HepG2 (cell line): ENCODE results near the gene DYNC2LI1. TPM values are rescaled to one million over a fixed set of nuclear protein-coding genes. Genes with fewer than 3 reads are reported as not detected.

ENCODE experiments used
- ATM ChIP-seq: fragments of 450-650 bp; IDR thresholded peaks from 2 replicates; pipeline ENCODE4 v1.7.1; 2017; ENCODE audit warnings: mild to moderate bottlenecking, borderline replicate concordance
- BORCS8-MEF2B ChIP-seq: sonication (generic); formaldehyde crosslinking; IDR thresholded peaks from 2 replicates; pipeline ENCODE4 v1.8.0; 2022; ENCODE audit warnings: mild to moderate bottlenecking, missing genetic modification reagents
- KLF13 ChIP-seq: sonication (generic); formaldehyde crosslinking; IDR thresholded peaks from 2 replicates; pipeline ENCODE4 v1.4.0; 2020; ENCODE audit warnings: mild to moderate bottlenecking, missing genetic modification reagents
- NBN ChIP-seq: fragments of 450-650 bp; conservative IDR thresholded peaks from 2 replicates; pipeline ENCODE4 v1.6.1; 2017
- NCOR1 ChIP-seq: fragments of 200-600 bp; sonication (generic); IDR thresholded peaks from 2 replicates; pipeline ENCODE4 v1.7.0; 2017; ENCODE audit warnings: antibody characterized with exemption, low read length, borderline replicate concordance
- NFYB ChIP-seq: sonication (generic); formaldehyde crosslinking; IDR thresholded peaks from 2 replicates; pipeline ENCODE4 v1.4.0; 2020; ENCODE audit warnings: missing genetic modification reagents
- ZBTB40 ChIP-seq, 2 experiments: fragments of 450-650 bp in 1 of 2; sonication (generic) in 1 of 2; formaldehyde crosslinking in 1 of 2; IDR thresholded peaks; 2 replicates each; pipeline versions ENCODE4 v1.6.1 to v1.8.0; 2016 to 2022; ENCODE audit warnings: antibody characterized with exemption in 1 of 2, mild to moderate bottlenecking in 1 of 2, missing genetic modification reagents in 1 of 2
- ZNF180 ChIP-seq: sonication (generic); formaldehyde crosslinking; IDR thresholded peaks from 2 replicates; pipeline ENCODE4 v1.4.0; 2020; ENCODE audit warnings: low read depth, missing genetic modification reagents, borderline replicate concordance
- ZNF383 ChIP-seq: sonication (generic); formaldehyde crosslinking; IDR thresholded peaks from 2 replicates; pipeline ENCODE4 v1.4.0; 2020; ENCODE audit warnings: missing genetic modification reagents, mild to moderate bottlenecking, borderline replicate concordance
- ZNF451 ChIP-seq: sonication (generic); formaldehyde crosslinking; IDR thresholded peaks from 2 replicates; pipeline ENCODE4 v1.5.0; 2020; ENCODE audit warnings: mild to moderate bottlenecking, missing genetic modification reagents
- ZNF501 ChIP-seq: sonication (generic); formaldehyde crosslinking; IDR thresholded peaks from 2 replicates; pipeline ENCODE4 v1.5.1; 2020; ENCODE audit warnings: mild to moderate bottlenecking, moderate library complexity, missing genetic modification reagents
- ZNF557 ChIP-seq: sonication (generic); formaldehyde crosslinking; IDR thresholded peaks from 2 replicates; pipeline ENCODE4 v1.4.0; 2020; ENCODE audit warnings: missing genetic modification reagents
- ZNF629 ChIP-seq: sonication (generic); formaldehyde crosslinking; conservative IDR thresholded peaks from 2 replicates; pipeline ENCODE4 v1.5.0; 2020; ENCODE audit warnings: missing genetic modification reagents
- ZNF670 ChIP-seq: sonication (generic); formaldehyde crosslinking; IDR thresholded peaks from 2 replicates; pipeline ENCODE4 v1.8.0; 2022; ENCODE audit warnings: mild to moderate bottlenecking, missing genetic modification reagents, borderline replicate concordance
- polyA plus RNA-seq, 8 experiments: library from polyadenylated mRNA; depleted of rRNA in 3 of 8; stranded (reverse) in 7 of 8; unstranded in 1 of 8; fragments of >200 nt; fragmentation: Illumina TruSeq in 4 of 8; extraction: Trizol in 4 of 8; gene quantifications; 2 replicates each; pipeline versions ENCODE4 v1.2.1 to v1.2.3, GENCODE V29; 2011 to 2016; ENCODE audit warnings: low read depth in 4 of 8, missing spikeins in 1 of 8, mixed read lengths in 1 of 8; ENCODE audit not compliant: insufficient read depth in 1 of 8
- total RNA-seq, 5 experiments: library from RNA; depleted of rRNA; stranded (reverse); fragments of >200 nt; fragmentation: Illumina TruSeq; extraction: Trizol; gene quantifications; 2 replicates each; pipeline ENCODE4 v1.2.3, GENCODE V29; 2016; ENCODE audit warnings: low read depth in 1 of 5
- TF ChIP-seq, protein P1 (sequence below): sonication (generic); formaldehyde crosslinking; IDR thresholded peaks from 2 replicates; pipeline ENCODE4 v1.4.0; 2020; ENCODE audit warnings: mild to moderate bottlenecking, missing genetic modification reagents
- TF ChIP-seq, protein P2 (sequence below): IDR thresholded peaks from 2 replicates; pipeline ENCODE4 v1.6.1; 2016; ENCODE audit warnings: missing biosample characterization, missing genetic modification reagents, low read depth

Gene DYNC2LI1
- total and polyA plus RNA-seq, 2 of the 13 experiments (the other 11 are each of a cell fraction or from before 2014, with no cell fraction given), result 16.9 to 23.2 TPM

DNA sequence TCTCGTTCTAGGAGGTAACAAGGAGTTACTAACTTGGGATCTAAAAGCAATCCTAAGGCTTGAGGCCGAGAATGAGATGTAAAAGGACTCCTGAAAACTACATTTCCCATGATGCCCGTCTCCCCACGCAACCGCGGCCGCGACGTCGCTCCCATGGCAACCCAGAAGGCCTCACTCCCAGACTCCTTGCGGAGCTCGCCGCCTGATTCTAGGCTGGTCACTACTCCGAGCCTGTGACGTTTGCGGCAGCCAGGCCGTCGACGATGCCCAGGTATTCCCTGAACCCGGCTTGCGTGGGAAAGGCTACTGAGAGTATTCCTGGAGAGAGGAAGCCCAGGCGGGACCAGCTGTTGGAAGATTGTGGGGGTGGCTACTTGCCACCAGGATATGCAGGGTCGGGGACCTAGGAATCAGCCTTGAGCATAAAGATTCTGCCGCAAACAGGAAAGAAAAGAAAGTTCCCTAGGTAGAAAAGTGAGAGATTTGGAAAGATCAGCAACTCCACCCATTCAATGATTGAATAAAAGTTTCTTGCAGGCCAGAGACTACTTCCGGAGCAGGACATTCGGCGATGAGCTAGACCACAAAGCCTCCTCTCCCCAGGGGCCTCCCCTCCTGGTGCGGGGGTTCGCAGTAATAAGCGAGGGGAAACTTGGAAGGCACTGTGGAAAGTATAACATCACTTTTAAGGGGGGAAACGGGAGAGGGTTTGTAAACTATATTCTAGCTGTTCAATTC lies at the start of gene DYNC2LI1 (continued):
- no peak for TF ChIP-seq ZBTB40 (IDR thresholded peaks at IDR 0.05)
- peak; percentile 71 for TF ChIP-seq ZBTB40 (CRISPR knock-in tag; IDR thresholded peaks at IDR 0.05)
- peak; percentile 81; the same call in 1 of the 2 replicates for TF ChIP-seq BORCS8-MEF2B (CRISPR knock-in tag)
- no peak for TF ChIP-seq KLF13 (CRISPR knock-in tag)
- TF ChIP-seq ZNF383 (CRISPR knock-in tag), result no peak
- TF ChIP-seq, protein P1, sequence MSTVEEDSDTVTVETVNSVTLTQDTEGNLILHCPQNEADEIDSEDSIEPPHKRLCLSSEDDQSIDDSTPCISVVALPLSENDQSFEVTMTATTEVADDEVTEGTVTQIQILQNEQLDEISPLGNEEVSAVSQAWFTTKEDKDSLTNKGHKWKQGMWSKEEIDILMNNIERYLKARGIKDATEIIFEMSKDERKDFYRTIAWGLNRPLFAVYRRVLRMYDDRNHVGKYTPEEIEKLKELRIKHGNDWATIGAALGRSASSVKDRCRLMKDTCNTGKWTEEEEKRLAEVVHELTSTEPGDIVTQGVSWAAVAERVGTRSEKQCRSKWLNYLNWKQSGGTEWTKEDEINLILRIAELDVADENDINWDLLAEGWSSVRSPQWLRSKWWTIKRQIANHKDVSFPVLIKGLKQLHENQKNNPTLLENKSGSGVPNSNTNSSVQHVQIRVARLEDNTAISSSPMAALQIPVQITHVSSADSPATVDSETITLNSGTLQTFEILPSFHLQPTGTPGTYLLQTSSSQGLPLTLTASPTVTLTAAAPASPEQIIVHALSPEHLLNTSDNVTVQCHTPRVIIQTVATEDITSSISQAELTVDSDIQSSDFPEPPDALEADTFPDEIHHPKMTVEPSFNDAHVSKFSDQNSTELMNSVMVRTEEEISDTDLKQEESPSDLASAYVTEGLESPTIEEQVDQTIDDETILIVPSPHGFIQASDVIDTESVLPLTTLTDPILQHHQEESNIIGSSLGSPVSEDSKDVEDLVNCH (CRISPR knock-in tag), result no peak
- TF ChIP-seq ZNF501 (CRISPR knock-in tag), result peak; percentile 81
- peak; percentile 36; the same call in 1 of the 2 replicates for TF ChIP-seq NFYB (CRISPR knock-in tag)
- no peak; the same call in 1 of the 2 replicates for TF ChIP-seq ZNF451 (CRISPR knock-in tag)
- TF ChIP-seq, protein P2, sequence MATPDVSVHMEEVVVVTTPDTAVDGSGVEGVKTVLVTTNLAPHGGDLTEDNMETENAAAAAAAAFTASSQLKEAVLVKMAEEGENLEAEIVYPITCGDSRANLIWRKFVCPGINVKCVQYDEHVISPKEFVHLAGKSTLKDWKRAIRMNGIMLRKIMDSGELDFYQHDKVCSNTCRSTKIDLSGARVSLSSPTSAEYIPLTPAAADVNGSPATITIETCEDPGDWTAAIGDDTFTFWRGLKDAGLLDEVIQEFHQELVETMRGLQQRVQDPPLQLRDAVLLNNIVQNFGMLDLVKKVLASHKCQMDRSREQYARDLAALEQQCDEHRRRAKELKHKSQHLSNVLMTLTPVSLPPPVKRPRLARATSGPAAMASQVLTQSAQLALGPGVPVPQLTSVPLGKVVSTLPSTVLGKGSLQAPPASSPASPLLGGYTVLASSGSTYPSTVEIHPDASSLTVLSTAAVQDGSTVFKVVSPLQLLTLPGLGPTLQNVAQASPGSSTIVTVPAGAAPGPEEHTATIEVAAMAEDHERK, result peak; percentile 100
- peak; percentile 64; the same call in 1 of the 2 replicates for TF ChIP-seq ZNF670 (CRISPR knock-in tag)
- TF ChIP-seq ATM, result no peak
- no peak for TF ChIP-seq NCOR1
- no peak for TF ChIP-seq ZNF629 (CRISPR knock-in tag)
- TF ChIP-seq NBN, result no peak
- no peak for TF ChIP-seq ZNF557
- no peak for TF ChIP-seq ZNF180
